HEK293 (cell line): ENCODE results near the gene PCP2.

ENCODE experiments used
- CTCF ChIP-seq: fragments of 450-650 bp; formaldehyde crosslinking; IDR thresholded peaks from 2 replicates; pipeline ENCODE4 v1.5.1; 2016; ENCODE audit warnings: missing biosample characterization, missing genetic modification characterization
- INSM2 ChIP-seq: fragments of 450-650 bp; formaldehyde crosslinking; IDR thresholded peaks from 2 replicates; pipeline ENCODE4 v1.5.1; 2016; ENCODE audit warnings: missing biosample characterization, missing genetic modification characterization
- SP2 ChIP-seq: fragments of 450-650 bp; formaldehyde crosslinking; IDR thresholded peaks from 2 replicates; pipeline ENCODE4 v1.5.1; 2016; ENCODE audit warnings: missing biosample characterization, missing genetic modification characterization
- ZBTB1 ChIP-seq: fragments of 450-650 bp; formaldehyde crosslinking; IDR thresholded peaks from 2 replicates; pipeline ENCODE4 v1.5.1; 2016; ENCODE audit warnings: missing biosample characterization, missing genetic modification characterization
- ZFP41 ChIP-seq: fragments of 450-650 bp; formaldehyde crosslinking; IDR thresholded peaks from 2 replicates; pipeline ENCODE4 v1.5.1; 2016; ENCODE audit warnings: missing biosample characterization, missing genetic modification characterization, borderline replicate concordance
- ZNF112 ChIP-seq: fragments of 450-650 bp; formaldehyde crosslinking; IDR thresholded peaks from 2 replicates; pipeline ENCODE4 v1.5.0; 2017; ENCODE audit warnings: missing biosample characterization, missing genetic modification characterization
- ZNF266 ChIP-seq: fragments of 450-650 bp; formaldehyde crosslinking; IDR thresholded peaks from 2 replicates; pipeline ENCODE4 v1.5.1; 2016; ENCODE audit warnings: missing biosample characterization, missing genetic modification characterization, low read depth
- ZNF274 ChIP-seq, 2 experiments: fragments of 200-500 bp in 1 of 2; fragments of 450-650 bp in 1 of 2; sonication (Bioruptor generic) in 1 of 2; formaldehyde crosslinking in 1 of 2; IDR thresholded peaks; 2 replicates each; pipeline versions ENCODE4 v1.5.1 to v1.6.1; 2014 to 2016; ENCODE audit warnings: borderline replicate concordance in 1 of 2, inconsistent platforms in 1 of 2, low read length in 1 of 2, missing biosample characterization in 1 of 2, missing genetic modification characterization in 1 of 2
- ZNF335 ChIP-seq: fragments of 450-650 bp; formaldehyde crosslinking; conservative IDR thresholded peaks from 2 replicates; pipeline ENCODE4 v1.5.1; 2016; ENCODE audit warnings: missing biosample characterization, missing genetic modification characterization
- ZNF398 ChIP-seq: fragments of 450-650 bp; formaldehyde crosslinking; IDR thresholded peaks from 2 replicates; pipeline ENCODE4 v1.5.1; 2017; ENCODE audit warnings: missing biosample characterization, missing genetic modification characterization
- ZNF600 ChIP-seq: fragments of 450-650 bp; formaldehyde crosslinking; IDR thresholded peaks from 2 replicates; pipeline ENCODE4 v1.5.1; 2016; ENCODE audit warnings: missing biosample characterization, missing genetic modification characterization
- ZNF639 ChIP-seq: fragments of 450-650 bp; formaldehyde crosslinking; IDR thresholded peaks from 2 replicates; pipeline ENCODE4 v1.5.1; 2016; ENCODE audit warnings: missing biosample characterization, missing genetic modification characterization
- ZNF664 ChIP-seq: fragments of 450-650 bp; formaldehyde crosslinking; IDR thresholded peaks from 2 replicates; pipeline ENCODE4 v1.5.1; 2016; ENCODE audit warnings: missing biosample characterization, missing genetic modification characterization
- ZNF837 ChIP-seq: fragments of 450-650 bp; formaldehyde crosslinking; IDR thresholded peaks from 2 replicates; pipeline ENCODE4 v1.5.1; 2016; ENCODE audit warnings: missing biosample characterization, missing genetic modification characterization

GRCh38 chr19:7637374-7638256, 4.1 kb upstream of the PCP2 start:
- TF ChIP-seq CTCF (tag by site-specific recombination) (no peak), ZNF266 (no peak), ZNF335 (tag by site-specific recombination) (no peak), ZBTB1 (no peak), SP2 (tag by site-specific recombination) (no peak), ZNF112 (tag by site-specific recombination) (no peak), ZNF837 (no peak), ZNF274 (IDR thresholded peaks at IDR 0.05; ENCODE audit: low read length) (no peak), ZNF274 (tag by site-specific recombination; IDR thresholded peaks at IDR 0.05; ENCODE audit: borderline replicate concordance) (no peak), ZNF639 (tag by site-specific recombination) (no peak), INSM2 (tag by site-specific recombination) (no peak), ZFP41 (no peak), ZNF600 (tag by site-specific recombination) (no peak), ZNF664 (tag by site-specific recombination) (no peak), ZNF398 (no peak)
